Measurements from ENCODE around the gene TMEM238L.
A peak's percentile ranks its signal among the peaks of the same experiment; 100 is the strongest.
"Not testable (repeated sequence)": the region's sequence is repeated elsewhere in the genome, so short reads cannot be mapped to it uniquely, and the experiment has no call there.

Gene TMEM238L

DNA sequence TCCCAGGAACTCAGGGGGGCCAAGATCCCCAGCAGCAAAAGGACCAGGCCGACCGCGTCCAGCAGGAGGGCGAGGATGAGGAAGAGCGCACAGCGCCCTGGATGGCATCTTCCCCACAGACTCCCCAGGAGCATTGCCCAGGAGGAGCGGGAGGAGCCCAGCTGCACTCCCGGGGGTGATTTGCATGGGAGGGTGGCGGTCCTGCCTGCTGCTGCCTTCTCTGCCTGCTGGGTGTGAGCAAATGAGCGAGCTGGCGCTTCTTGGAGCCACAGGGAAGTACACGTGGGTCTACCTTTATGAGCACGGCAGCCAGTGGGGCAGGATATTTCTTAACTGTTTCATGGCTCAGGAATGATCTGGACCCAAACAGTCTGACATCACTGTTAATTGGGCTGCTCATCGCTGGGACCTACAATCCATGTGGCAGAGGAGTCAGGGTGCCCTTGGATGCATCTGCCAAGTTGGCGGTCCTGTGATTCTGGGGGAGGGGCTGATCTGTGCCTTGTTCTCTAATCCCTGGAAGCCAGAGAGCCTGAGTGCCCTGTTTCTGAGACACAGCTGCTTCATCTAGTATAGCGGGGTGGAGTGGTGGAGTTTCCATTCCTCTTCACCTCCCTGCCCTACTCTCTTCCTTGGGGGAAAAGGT, at the start of gene TMEM238L:
TMEM238L (minus strand) TSS at position 270 of the 646 bp plus-strand sequence; CDS start at position 134, 136 bp downstream.
- DNase-seq (ENCODE audit: low read depth in 1 of 2, low spot score in 1 of 2) = no peak

GRCh38 chr17:10846636-10847035, 42.7 kb upstream of the TMEM238L start:
- DNase-seq (ENCODE audit: low read depth in 1 of 2, low spot score in 1 of 2) = not testable (repeated sequence)

GRCh38 chr17:10845388-10845751, 41.5 kb upstream of the TMEM238L start:
- DNase-seq (ENCODE audit: low read depth in 1 of 2, low spot score in 1 of 2) = no peak

DNA sequence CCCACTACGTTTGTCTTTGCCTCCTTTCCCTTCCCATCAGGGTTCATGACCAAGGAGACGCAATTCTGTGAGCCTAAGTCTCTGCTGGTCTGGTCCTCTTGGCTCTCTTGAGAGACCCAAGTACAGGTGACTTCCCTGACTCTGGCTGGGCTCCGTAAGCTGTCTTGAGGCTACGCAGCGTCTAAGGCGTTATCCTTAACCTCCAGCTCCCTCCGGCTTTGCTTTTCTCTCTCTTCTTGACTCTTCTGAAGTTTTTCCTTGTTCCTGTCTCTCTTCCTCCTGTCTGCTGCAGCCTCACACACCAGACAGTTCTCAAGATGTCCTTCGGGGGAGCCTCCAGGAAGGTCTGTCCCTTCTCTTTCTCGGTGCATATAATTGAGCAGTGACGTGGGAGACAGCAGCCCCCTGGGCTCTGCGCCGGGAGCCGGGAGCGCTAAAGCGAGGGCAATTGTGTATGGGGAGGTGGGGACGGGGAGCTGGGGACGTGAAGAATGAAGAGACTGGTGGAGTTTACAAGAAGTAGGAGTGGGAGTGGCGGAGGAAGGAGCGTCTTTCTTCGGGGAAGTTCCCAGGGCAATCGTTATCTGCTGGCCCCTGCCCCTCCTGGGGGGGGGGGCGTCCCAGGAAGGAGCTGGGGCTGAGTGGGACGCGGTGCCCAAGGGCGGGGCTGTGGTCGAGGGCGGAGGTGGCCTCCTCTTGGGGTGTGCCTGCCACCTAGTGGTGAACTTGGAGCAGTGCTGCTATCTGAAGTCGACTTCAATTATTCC, 40.9 kb upstream of the TMEM238L start:
- peak; percentile 35 to 53 for DNase-seq (ENCODE audit: low read depth in 1 of 2, low spot score in 1 of 2)

GRCh38 chr17:10843811-10844210, 39.9 kb upstream of the TMEM238L start:
- DNase-seq (ENCODE audit: low read depth in 1 of 2, low spot score in 1 of 2) = peak in 1 of 2 donors; percentile 2

- no peak for DNase-seq (ENCODE audit: low read depth in 1 of 2, low spot score in 1 of 2)
Observed at GRCh38 chr17:10842658-10843057, 38.8 kb upstream of the TMEM238L start.

GRCh38 chr17:10838682-10839081, 34.8 kb upstream of the TMEM238L start:
- DNase-seq (ENCODE audit: low read depth in 1 of 2, low spot score in 1 of 2) = no peak

DNA sequence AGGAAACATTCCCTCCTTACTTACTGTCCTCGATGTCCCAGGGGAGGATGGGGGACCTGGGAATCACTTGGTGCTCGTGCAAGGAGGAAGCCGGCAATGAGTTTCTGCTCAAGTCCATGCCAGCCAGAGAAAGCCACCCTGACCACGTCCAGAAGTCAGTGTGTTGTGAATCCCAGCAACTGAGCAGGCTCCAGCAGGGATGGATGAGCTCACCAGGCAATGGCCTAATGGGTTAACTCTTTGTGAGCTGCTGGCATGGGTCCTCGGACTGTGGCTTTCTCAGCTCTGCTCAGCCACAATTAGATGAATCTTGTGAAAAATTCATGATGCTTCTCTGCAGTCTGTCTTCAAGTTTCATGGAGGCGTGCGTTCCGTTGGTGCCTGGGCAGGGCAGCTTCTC, 34.0 kb upstream of the TMEM238L start, which contains the start of gene PIRT:
PIRT (minus strand) TSS at position 167 of the 400 bp plus-strand sequence. CDS start 12,442 bp downstream, outside the sequence.
- DNase-seq (ENCODE audit: low read depth in 1 of 2, low spot score in 1 of 2) = no peak

GRCh38 chr17:10836966-10837590, 33.2 kb upstream of the TMEM238L start:
- DNase-seq (ENCODE audit: low read depth in 1 of 2, low spot score in 1 of 2) = no peak

DNA sequence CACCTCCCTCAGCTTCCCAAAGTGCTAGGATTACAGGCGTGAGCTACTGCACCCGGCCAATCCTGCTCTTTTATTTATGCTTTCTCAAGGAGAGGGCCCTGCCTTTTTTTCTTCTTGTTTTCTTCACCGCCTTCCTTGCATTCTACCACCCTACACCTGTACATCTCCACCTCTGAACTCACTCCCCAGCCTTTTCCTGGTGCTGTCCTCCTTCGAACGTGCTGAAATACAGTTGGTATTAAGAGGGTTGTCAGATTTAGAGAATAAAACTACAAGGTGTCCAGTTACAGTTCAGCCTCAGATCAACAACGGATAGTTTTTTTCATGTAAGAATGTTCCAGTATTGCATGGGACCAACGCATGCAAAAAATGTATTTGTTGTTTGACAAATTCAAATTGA, 32.2 kb upstream of the TMEM238L start:
- no peak for DNase-seq (ENCODE audit: low read depth in 1 of 2, low spot score in 1 of 2)

DNA sequence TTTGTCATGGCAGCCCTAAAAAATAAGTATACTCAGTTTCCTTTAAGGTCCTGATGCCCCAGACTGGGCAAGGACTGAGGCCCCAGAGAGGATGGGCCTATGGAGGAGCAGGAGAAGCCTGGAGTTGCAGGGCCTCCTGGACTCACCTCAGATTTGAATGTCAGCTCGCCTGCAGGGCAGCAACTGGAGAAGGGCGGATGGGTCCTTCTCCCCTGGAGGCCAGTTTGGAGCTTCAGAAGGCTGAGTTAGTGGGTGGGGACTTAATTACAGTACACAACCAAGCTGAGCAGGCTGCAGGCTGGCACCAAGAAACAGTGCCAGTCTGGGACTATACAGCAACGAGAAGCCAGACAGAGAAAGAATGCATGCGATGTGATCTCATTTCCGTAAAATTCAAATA, 27.8 kb upstream of the TMEM238L start:
- no peak for DNase-seq (ENCODE audit: low read depth in 1 of 2, low spot score in 1 of 2)

DNA sequence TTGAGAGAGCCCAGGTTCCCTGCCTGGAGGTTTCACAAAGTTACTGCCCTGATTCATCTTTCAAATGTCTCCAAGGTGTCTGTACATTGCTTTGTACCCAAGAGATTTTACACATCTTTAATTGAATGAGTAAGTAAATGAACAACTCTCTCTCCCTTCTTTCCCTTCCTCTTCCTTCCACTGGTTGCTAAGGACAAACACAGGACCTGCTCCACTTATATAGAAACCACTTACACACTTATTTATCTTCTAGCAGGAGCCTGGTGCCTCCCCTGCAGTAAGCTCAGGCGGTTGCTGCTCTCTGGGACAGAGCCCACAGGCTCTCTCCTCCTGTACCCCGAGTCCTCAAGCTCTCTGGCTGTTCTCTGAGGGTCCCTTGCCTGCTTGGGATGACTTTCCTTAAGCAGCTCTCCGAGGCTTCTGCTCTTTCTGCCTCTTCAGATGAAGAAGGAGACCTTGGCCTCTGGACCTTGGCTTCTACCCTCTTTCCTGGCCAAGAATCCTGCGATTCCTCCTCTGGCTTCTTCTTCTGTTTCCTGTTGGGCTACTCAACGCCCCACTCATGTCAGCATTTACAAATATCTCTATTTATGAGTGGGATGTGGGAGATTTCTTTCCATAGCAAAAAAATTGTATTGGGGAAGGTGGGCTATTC, 24.1 kb upstream of the TMEM238L start:
- DNase-seq (ENCODE audit: low read depth in 1 of 2, low spot score in 1 of 2) = no peak

- no peak for DNase-seq (ENCODE audit: low read depth in 1 of 2, low spot score in 1 of 2)
Observed at GRCh38 chr17:10824874-10825273, 21.0 kb upstream of the TMEM238L start.

DNA sequence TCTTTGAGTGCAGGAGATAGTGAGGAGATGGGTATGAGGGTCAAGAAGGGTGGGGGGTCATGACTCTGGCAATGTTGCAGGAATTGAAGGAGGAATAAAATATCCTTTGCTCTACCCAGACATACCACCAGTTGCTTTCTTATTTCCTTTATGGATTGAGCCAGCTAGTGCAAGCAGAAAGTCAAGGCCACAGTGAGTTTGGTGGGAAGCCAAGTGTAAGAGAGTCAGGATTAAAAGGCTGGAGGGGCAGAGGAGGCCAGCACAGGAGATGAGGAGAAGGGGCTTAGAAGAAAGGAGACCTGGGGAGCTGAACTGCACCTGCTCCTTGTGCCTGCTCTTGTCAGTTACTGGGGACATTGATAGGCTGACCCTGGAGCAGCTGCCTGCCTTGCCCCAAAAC, 17.9 kb upstream of the TMEM238L start:
- DNase-seq (ENCODE audit: low read depth in 1 of 2, low spot score in 1 of 2) = no peak

- no peak for DNase-seq (ENCODE audit: low read depth in 1 of 2, low spot score in 1 of 2)
Observed at GRCh38 chr17:10821054-10821453, 17.2 kb upstream of the TMEM238L start.

DNA sequence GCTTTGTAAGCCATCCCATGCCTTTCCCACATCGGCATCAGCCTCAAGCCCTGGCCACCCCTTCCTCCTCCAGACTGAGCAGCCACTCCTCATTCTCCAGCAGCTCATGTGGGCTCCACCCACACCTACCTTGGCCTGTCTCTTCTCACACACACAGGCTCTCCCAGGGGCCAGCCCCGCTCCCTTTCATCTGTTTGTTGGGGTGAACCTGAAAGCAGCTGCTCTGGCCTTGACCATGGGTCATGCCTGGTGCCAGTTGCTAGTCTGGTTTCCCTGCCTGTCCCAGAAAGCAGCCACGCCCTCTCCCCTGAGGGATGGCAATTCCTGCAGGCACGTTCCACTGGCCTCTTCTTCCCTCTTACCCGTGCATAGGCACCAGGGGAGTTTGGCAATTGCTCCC, 11.4 kb upstream of the TMEM238L start:
- DNase-seq (ENCODE audit: low read depth in 1 of 2, low spot score in 1 of 2) = no peak

DNA sequence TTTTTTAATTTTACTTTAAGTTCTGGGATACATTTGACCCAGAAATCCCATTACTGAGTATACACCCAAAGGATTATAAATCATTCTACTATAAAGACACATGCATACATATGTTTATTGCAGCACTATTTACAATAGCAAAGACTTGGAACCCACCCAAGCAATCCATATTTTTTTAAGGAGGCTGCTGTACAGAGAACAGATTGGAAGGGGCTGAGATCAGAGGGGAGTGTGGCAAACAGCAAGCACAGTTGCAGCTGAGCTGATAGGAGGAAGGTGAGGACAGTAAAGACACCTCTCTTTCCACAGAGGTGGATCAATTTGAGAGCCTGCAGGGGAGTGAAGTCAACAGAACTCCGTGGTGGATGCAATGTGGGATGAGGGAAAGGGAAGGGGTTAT, 10.2 kb upstream of the TMEM238L start:
- DNase-seq (ENCODE audit: low read depth in 1 of 2, low spot score in 1 of 2) = no peak

- DNase-seq (ENCODE audit: low read depth in 1 of 2, low spot score in 1 of 2) = no peak
Observed at GRCh38 chr17:10812674-10813073, 8.8 kb upstream of the TMEM238L start.

GRCh38 chr17:10809605-10810004, 5.7 kb upstream of the TMEM238L start:
- no peak for DNase-seq (ENCODE audit: low read depth in 1 of 2, low spot score in 1 of 2)

DNA sequence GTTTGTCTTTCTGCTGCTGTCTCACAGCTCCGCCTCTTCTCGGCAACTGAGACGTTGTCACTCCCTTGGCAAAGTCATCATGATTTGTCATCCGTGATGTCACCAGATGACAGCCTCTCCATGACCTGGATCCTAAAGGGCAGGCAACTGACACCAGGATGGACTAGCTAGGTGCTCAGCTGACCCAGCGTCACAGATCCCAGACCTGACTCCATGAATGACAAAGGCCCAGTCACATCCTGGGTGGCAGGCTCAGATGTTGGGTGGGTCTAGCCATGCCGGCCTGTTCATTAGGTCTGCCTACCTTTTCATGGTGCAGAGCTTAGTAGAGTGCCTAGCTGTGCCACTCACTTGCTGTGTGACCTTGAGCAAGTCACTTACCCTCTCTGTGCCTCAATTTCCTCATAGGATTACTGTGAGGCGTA, 3.8 kb upstream of the TMEM238L start:
- no peak for DNase-seq (ENCODE audit: low read depth in 1 of 2, low spot score in 1 of 2)

DNA sequence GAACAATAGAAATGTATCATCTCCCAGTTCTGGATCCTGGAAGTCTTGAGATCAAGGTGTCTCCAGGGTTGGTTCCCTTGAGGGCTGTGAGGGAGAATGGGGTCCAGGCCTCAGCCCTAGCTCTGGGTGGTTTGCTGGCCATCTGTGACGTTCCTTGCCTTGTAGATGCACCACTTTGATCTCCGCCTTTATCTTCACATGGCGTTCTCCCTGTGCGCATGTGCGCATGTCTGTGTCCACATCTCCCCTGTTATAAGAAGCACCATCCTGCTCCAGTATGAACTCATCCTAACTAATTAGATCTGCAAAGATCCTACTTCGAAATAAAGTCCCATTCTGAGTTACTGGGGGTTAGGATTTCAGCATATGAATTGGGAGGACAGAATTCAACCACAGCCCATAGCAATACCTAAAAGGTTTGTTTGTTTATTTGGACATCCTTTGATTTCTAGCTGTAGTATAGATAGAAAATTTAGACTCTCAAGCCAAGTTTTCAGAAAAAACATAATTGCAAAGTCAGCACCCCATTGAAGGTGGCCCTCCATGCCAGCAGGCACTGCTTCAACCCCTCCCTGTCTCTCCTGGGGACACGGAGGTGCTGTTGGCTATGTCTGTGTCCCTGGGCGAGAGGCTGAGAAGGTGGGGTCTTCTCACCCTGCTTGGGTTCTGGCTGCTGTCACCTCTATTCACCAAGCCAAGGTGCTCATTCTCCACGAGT, 2.8 kb upstream of the TMEM238L start:
- DNase-seq (ENCODE audit: low read depth in 1 of 2, low spot score in 1 of 2) = no peak

All from stimulated activated CD4-positive, alpha-beta T cell treated with anti-CD3 and anti-CD28 coated beads, Interleukin-15, amount 100 ng/mL, for 1 hour (primary cell).